Neural cell (in vitro differentiated cells): ENCODE measurements around the gene MUC5B. TPM values are rescaled to one million over a fixed set of nuclear protein-coding genes. Genes with fewer than 3 reads are reported as not detected.

Experiments
- H2AFZ ChIP-seq: fragments of 200-600, 300-800 bp; sonication (generic), shearing (Covaris generic); 2 replicates; pipeline ENCODE4 v1.6.0; 2014; ENCODE audit warnings: low read depth, mild to moderate bottlenecking, antibody characterized with exemption, low read length, moderate library complexity
- H3F3A ChIP-seq: fragments of 200-600 bp; shearing (Covaris generic); 2 replicates; pipeline ENCODE4 v1.6.1; 2016; ENCODE audit warnings: mild to moderate bottlenecking, moderate library complexity, mixed read lengths, antibody characterized with exemption, low read length; ENCODE audit not compliant: insufficient read depth, poor library complexity, severe bottlenecking
- H3K27ac ChIP-seq: fragments of 200-600, 300-800 bp; sonication (generic), shearing (Covaris generic); 2 replicates; pipeline ENCODE4 v1.5.1; 2014; ENCODE audit warnings: mild to moderate bottlenecking, low read length, moderate library complexity
- H3K27me3 ChIP-seq: fragments of 300-800, 200-600 bp; sonication (generic), shearing (Covaris generic); 2 replicates; pipeline ENCODE4 v1.6.0; 2014; ENCODE audit warnings: mild to moderate bottlenecking, low read depth, low read length, moderate library complexity; ENCODE audit not compliant: insufficient read depth
- H3K36me3 ChIP-seq: fragments of 300-800, 200-600 bp; sonication (generic), shearing (Covaris generic); 2 replicates; pipeline ENCODE4 v1.5.1; 2014; ENCODE audit warnings: mild to moderate bottlenecking, antibody characterized with exemption, low read length, moderate library complexity; ENCODE audit not compliant: insufficient read depth
- H3K4me2 ChIP-seq: fragments of 300-800, 200-600 bp; sonication (generic), shearing (Covaris generic); 2 replicates; pipeline ENCODE4 v1.6.0; 2014; ENCODE audit warnings: mild to moderate bottlenecking, low read length
- H3K4me3 ChIP-seq: fragments of 300-800, 200-600 bp; sonication (generic), shearing (Covaris generic); 2 replicates; pipeline ENCODE4 v1.5.1; 2014; ENCODE audit warnings: mild to moderate bottlenecking, low read length, moderate library complexity
- H3K79me2 ChIP-seq: fragments of 200-600 bp; shearing (Covaris generic); replicated peaks from 2 replicates; pipeline ENCODE4 v1.6.0; 2014; ENCODE audit warnings: mild to moderate bottlenecking, low read length, moderate library complexity; ENCODE audit not compliant: insufficient read depth
- H3K9ac ChIP-seq: fragments of 300-800, 200-600 bp; sonication (generic), shearing (Covaris generic); 2 replicates; pipeline ENCODE4 v1.6.1; 2016; ENCODE audit warnings: mild to moderate bottlenecking, low read length, mixed read lengths
- H3K9me2 ChIP-seq: fragments of 200-600 bp; shearing (Covaris generic); 2 replicates; pipeline ENCODE4 v1.6.1; 2016; ENCODE audit warnings: mild to moderate bottlenecking, low read length, mixed read lengths; ENCODE audit not compliant: insufficient read depth
- H3K9me3 ChIP-seq: fragments of 200-600, 300-800 bp; sonication (generic), shearing (Covaris generic); 2 replicates; pipeline ENCODE4 v1.6.1; 2016; ENCODE audit warnings: mild to moderate bottlenecking, mixed run types, low read length, moderate library complexity, mixed read lengths
- H4K20me1 ChIP-seq: fragments of 200-600 bp; shearing (Covaris generic); 2 replicates; pipeline ENCODE4 v1.6.1; 2016; ENCODE audit warnings: mild to moderate bottlenecking, mixed run types; ENCODE audit not compliant: insufficient read depth
- EP300 ChIP-seq: fragments of 450-650 bp; conservative IDR thresholded peaks from 2 replicates; pipeline ENCODE4 v1.6.1; 2014; ENCODE audit warnings: antibody characterized with exemption, mild to moderate bottlenecking, moderate library complexity; ENCODE audit not compliant: poor library complexity, severe bottlenecking
- EZH2 ChIP-seq: fragments of 200-600, 300-800 bp; shearing (Covaris generic), sonication (generic); IDR thresholded peaks from 2 replicates; pipeline ENCODE4 v1.6.1; 2014; ENCODE audit warnings: antibody characterized with exemption, low read length, borderline replicate concordance, mild to moderate bottlenecking; ENCODE audit not compliant: insufficient read depth, poor library complexity, severe bottlenecking
- MXI1 ChIP-seq: fragments of 450-650 bp; conservative IDR thresholded peaks from 2 replicates; pipeline ENCODE4 v1.6.1; 2014; ENCODE audit warnings: antibody characterized with exemption, mild to moderate bottlenecking; ENCODE audit not compliant: poor library complexity, severe bottlenecking
- POLR2AphosphoS5 ChIP-seq: IDR thresholded peaks from 2 replicates; pipeline ENCODE4 v1.6.1; 2012
- RAD21 ChIP-seq: fragments of 450-650 bp; conservative IDR thresholded peaks from 2 replicates; pipeline ENCODE4 v1.6.1; 2014; ENCODE audit warnings: antibody characterized with exemption, mild to moderate bottlenecking, moderate library complexity
- SMC3 ChIP-seq: fragments of 450-650 bp; conservative IDR thresholded peaks from 2 replicates; pipeline ENCODE4 v1.6.1; 2014; ENCODE audit warnings: antibody characterized with exemption, mild to moderate bottlenecking, moderate library complexity; ENCODE audit not compliant: poor library complexity
- TAF1 ChIP-seq: IDR thresholded peaks from 2 replicates; pipeline ENCODE4 v1.6.1; 2012; ENCODE audit warnings: low read depth
- polyA plus RNA-seq: library from polyadenylated mRNA; depleted of rRNA; stranded (reverse); fragments of >200 nt; gene quantifications from 2 replicates; pipeline ENCODE4 v1.2.3, GENCODE V29; 2014
- TF ChIP-seq, protein P1 (sequence below): IDR thresholded peaks from 2 replicates; pipeline ENCODE4 v1.6.1; 2012; ENCODE audit warnings: borderline replicate concordance
- TF ChIP-seq, protein P2 (sequence below): fragments of 450-650 bp; IDR thresholded peaks from 2 replicates; pipeline ENCODE4 v1.5.1; 2014; ENCODE audit warnings: antibody characterized with exemption, mild to moderate bottlenecking, moderate library complexity; ENCODE audit not compliant: poor library complexity, severe bottlenecking

The MUC5B gene
- polyA plus RNA-seq, 1 donor from 2014 or later, result not detected

DNA sequence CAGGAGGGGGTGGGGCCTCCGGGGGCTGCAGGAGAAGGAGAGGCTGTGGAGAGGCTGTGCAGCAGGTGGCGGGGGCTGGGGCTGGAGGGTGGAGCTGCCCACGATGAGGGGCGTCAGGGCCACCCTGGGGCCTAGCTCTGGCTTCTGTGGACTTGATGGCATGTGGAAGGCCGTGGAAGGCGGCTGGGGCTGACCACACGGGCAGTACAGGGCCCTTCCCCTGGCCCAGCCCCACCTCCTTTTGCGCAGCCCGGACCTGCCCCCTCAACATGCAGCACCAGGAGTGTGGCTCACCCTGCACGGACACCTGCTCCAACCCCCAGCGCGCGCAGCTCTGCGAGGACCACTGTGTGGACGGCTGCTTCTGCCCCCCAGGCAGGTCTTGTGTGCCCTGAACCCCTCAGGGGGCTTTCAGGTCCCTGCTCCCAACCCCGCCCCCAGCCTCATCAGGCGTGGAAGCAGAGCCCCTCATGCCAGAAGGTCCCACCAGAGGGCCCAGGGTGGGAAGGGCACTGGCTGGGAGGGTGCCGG is 6.1 kb downstream of the MUC5B start:
- Histone ChIP-seq H3K36me3 (no peaks in the 10 kb centered on the region), H3K9me3 (no peaks in the 10 kb centered on the region), H3K27ac (no peak overlapping the region), H3K9ac (no peak overlapping the region), H2AFZ (no peak overlapping the region), H3K4me3 (no peak overlapping the region), H4K20me1 (no peaks in the 10 kb centered on the region), H3F3A (no peaks in the 10 kb centered on the region), H3K9me2 (no peaks in the 10 kb centered on the region), H3K27me3 (no peaks in the 10 kb centered on the region), H3K4me2 (no peak overlapping the region), H3K79me2 (no peaks in the 10 kb centered on the region)
- no peak for TF ChIP-seq POLR2AphosphoS5
- TF ChIP-seq, protein P1, sequence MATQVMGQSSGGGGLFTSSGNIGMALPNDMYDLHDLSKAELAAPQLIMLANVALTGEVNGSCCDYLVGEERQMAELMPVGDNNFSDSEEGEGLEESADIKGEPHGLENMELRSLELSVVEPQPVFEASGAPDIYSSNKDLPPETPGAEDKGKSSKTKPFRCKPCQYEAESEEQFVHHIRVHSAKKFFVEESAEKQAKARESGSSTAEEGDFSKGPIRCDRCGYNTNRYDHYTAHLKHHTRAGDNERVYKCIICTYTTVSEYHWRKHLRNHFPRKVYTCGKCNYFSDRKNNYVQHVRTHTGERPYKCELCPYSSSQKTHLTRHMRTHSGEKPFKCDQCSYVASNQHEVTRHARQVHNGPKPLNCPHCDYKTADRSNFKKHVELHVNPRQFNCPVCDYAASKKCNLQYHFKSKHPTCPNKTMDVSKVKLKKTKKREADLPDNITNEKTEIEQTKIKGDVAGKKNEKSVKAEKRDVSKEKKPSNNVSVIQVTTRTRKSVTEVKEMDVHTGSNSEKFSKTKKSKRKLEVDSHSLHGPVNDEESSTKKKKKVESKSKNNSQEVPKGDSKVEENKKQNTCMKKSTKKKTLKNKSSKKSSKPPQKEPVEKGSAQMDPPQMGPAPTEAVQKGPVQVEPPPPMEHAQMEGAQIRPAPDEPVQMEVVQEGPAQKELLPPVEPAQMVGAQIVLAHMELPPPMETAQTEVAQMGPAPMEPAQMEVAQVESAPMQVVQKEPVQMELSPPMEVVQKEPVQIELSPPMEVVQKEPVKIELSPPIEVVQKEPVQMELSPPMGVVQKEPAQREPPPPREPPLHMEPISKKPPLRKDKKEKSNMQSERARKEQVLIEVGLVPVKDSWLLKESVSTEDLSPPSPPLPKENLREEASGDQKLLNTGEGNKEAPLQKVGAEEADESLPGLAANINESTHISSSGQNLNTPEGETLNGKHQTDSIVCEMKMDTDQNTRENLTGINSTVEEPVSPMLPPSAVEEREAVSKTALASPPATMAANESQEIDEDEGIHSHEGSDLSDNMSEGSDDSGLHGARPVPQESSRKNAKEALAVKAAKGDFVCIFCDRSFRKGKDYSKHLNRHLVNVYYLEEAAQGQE, result no peak

DNA sequence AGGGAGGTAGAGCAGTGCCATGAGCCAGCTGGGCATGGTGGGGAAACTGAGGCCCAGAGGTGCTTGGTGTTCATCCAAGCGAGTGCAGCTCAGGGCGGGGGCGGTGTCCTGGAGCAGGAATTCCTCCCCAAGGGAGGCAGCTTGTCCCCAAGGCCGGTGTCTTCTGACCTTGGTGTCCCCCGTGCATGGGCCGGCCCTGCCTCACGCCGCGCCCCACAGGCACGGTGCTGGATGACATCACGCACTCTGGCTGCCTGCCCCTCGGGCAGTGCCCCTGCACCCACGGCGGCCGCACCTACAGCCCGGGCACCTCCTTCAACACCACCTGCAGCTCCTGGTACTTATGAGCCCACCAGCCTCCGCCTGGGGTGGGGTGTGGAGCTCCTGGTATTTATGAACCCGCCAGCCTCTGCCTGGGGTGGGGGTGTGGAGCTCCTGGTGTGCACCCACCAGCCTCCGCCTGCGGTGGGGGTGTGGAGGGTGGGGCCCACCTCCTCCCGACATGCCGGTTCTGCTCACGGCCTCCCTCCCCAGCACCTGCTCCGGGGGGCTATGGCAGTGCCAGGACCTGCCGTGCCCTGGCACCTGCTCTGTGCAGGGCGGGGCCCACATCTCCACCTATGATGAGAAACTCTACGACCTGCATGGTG is 6.7 kb downstream of the MUC5B start:
- TF ChIP-seq RAD21 (no peak), EP300 (no peak), POLR2AphosphoS5 (no peak), EZH2 (no peak), MXI1 (no peak), TAF1 (no peak), SMC3 (no peak)
- TF ChIP-seq, protein P1, result no peak
- TF ChIP-seq, protein P2, sequence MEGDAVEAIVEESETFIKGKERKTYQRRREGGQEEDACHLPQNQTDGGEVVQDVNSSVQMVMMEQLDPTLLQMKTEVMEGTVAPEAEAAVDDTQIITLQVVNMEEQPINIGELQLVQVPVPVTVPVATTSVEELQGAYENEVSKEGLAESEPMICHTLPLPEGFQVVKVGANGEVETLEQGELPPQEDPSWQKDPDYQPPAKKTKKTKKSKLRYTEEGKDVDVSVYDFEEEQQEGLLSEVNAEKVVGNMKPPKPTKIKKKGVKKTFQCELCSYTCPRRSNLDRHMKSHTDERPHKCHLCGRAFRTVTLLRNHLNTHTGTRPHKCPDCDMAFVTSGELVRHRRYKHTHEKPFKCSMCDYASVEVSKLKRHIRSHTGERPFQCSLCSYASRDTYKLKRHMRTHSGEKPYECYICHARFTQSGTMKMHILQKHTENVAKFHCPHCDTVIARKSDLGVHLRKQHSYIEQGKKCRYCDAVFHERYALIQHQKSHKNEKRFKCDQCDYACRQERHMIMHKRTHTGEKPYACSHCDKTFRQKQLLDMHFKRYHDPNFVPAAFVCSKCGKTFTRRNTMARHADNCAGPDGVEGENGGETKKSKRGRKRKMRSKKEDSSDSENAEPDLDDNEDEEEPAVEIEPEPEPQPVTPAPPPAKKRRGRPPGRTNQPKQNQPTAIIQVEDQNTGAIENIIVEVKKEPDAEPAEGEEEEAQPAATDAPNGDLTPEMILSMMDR, result no peak
- Histone ChIP-seq H3K9me3 (no peaks in the 10 kb centered on the region), H3K9me2 (no peaks in the 10 kb centered on the region), H3F3A (no peaks in the 10 kb centered on the region), H4K20me1 (no peaks in the 10 kb centered on the region), H3K36me3 (no peaks in the 10 kb centered on the region), H3K9ac (no peak overlapping the region), H3K4me3 (no peak overlapping the region), H3K27me3 (no peaks in the 10 kb centered on the region), H3K4me2 (no peak overlapping the region), H2AFZ (no peak overlapping the region), H3K79me2 (no peaks in the 10 kb centered on the region), H3K27ac (no peak overlapping the region)
